GM19035 (cell line): Measurements from ENCODE around the gene TMEM14C.

Experiments
- ATAC-seq: cut with Tn5 transposase; IDR thresholded peaks from one replicate; pipeline ENCODE4 v1.9.1; 2021; ENCODE audit not compliant: unreplicated experiment

Gene TMEM14C

DNA sequence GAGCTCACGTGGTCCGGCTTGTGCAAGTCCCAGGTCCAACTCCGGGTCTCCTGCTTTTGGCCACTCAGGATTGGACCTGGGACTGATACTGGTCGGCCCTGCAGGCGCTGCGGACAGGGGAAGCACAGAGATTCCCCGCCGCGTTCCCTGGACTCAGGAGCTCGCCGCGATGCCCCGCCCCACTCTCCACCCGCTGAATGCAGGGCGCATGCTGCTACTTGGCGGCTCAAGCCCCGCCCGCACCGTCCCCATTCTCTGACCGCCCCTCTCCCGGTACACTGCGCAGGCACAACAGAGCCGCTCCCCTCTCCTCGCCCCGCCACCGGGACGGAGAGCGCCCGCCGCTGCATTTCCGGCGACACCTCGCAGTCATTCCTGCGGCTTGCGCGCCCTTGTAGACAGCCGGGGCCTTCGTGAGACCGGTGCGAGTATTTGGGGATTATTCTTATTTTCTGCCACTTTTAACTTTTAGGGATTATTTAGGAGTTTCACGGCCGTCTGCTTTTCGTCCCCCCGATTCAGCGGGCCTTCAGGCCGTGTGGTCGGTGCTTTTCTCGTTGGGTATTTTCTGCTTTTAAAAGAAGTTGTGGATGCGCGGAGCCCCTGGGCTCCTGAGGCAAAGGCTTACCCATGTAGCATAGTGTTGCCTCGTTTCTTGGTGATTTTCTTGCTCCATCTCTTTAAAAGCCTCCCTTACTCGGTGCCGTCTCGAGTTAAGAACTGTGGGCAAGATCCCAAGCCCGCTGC lies at the start of gene TMEM14C:
Gene TMEM14C (plus strand): TSS at position 251 of the 747 bp plus-strand sequence. CDS start 1,544 bp downstream, outside the sequence.
- ATAC-seq = peak; percentile 98

DNA sequence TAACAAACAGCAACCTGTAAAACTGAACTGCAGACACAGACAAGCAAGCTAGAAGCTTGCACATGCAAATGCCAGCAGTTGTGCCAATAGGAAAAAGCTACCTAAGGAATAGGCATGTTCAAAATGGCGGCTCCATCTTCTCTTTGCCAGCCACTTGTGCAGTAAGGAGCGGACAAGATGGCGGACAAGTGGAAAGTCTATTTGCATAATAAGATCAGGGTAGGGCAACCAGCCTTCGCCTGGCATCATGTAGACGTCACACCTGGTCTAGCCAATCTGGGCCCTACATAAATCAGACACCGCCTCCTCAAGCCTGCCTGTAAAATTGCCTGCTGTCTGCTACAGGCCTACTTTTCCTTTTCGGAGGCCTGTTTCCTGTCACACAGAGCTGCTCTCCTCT lies 46.5 kb upstream of the TMEM14C start:
- ATAC-seq = no peak

DNA sequence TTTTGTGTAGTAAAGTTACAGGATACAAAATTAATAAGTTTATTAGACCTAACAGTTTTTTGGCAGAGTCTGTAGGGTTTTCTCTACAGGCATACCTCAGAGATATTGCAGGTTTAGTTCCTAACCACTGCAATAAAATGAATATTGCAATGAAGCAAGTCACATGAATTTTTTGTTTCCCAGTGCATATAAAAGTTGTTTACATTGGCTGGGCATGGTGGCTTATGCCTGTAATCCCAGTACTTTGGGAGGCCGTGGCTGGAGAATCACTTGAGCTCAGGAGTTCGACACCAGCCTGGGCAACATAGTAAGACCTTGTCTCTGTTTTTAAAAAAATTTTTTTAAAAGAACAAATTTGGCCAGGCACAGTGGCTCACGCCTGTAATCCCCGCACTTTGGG lies 44.4 kb upstream of the TMEM14C start:
- ATAC-seq = no peak

DNA sequence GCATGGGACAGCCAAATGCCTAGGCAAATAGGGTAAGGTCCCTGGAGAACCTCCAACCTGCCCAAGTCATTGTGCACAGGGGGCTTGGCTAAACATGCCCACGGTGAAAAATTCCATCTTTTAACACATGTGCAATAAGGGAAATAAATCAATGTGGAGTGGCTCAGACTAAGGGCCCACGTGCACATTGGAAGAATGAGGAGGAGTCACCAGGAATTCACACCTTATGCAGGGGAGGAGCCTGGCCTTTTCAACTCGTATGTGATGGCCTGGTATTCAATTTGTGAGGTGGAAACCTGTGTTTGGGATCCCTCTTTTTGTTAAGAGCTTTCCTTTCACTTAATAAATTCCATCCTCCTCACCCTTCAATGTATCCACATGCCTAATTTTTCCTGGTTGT lies 41.1 kb upstream of the TMEM14C start:
- no peak for ATAC-seq

DNA sequence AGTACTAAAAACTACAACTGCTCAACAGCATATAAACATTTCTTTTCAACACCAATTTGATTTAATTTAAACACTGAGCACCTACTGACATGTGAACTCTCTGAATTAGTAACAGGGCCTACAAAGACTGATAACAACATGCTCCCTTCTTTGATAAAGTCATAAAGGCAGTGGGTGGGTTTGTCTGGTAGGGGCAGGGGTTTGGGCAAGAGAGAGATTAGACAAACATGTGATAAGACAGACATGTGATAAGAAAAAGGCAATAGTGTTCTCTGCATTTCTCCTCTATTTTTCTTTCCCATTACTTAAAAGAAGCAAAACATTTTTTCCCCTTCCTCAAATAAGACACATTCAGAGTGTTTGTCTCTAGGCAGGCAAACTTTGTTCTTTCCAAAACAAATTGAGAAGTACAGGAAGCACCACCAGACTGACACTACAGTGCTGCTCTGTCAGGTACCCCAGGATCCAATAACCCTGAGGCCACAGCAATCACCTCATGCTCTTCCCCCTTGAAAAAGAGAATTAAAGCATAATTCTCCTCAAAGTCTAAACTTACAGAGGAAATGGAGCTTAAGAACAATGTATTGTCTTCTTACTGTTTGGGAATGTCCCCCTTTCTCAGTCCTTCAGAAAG lies 40.4 kb upstream of the TMEM14C start:
- no peak for ATAC-seq

DNA sequence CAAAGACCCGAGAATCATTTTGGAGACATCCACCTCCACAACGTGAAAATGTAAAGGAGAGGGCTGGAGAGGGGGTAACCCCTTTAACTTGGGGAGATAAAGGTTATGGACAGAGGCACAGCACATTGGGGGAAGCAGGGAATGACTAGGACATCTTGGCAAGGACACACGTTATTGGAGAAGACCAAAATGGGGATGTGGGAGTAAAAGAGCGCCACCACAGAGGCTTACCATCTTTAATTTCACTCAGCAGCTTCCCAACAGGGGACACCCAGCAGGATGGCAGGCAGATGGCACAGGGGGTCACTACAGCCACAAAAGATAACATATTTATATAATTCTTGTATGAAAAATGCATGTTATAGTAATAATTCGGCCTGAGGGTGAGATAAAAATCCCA lies 38.3 kb upstream of the TMEM14C start:
- ATAC-seq = no peak

DNA sequence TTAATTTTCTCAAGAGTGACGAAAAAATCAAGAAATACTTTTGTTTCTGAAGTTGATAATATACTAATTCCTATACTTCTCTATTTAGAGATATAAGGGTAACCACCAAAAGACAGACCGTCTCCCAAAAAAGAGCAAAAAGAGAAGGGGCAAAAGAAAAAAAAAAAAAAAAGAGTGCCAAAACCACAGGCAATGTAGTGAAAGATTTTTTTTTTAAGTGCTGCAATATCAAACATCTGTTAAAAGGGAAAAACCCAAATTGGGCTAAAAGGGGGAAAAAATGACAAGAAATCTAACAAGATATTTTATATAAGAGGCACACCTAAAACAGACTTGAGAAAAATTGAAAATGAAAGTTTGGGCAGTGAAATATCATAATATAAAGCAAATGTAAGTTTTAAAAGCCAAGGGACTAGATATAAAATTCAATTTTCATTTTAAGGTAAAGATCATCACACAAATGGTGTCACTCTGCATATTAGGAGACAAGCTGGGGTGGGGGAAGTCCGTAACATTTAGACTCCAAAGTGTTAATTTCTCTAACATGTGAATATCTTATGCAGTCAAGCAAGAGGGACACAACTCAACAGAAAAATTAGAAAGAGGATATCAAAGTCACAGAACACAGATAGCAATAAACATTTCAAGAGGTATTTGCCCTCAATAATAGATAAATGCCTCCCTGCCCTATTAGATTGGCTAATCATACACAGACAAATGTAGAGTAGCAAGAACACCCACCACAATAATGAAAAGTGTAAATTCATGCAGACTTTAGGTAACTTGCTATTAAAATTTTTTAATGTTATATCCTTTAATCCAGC lies 37.6 kb upstream of the TMEM14C start:
- ATAC-seq = no peak

DNA sequence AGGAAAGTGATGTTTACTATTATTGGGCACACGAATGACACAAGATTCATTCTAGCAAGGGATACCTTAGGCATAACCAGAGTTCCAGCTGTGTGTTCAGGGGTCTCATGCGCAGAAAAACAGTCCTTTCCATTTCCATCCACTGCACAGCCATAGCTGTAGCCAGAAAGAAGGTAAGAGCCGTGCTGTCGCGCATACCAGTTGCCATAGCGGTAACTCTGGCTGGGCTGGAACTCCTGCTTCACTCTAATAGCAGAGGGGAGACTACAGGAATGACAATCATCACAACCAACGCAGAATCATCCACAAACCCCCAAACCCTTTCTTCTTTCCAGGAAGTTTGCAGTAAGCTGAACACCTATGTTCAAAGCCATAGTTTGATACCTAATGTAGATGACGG lies 36.0 kb upstream of the TMEM14C start:
- ATAC-seq = no peak

DNA sequence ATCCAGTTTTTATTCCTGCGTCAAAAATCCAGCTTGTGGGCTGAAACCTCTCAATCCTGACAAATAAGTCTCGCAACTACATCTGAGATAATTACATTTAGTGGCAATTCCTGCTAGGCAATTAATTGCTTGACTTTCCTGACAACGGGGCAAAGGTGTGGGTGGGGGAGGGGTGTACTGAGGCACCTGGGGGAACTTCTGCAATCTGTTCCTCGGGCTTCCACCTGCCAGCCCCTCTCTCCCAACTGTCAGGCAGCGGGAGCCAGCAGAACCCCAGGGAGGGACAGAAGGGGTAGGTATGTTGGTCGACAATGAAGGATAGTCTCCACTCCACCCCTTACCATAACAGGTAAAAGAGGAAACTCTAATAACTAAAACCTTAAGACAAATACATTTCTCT lies 35.3 kb upstream of the TMEM14C start:
- ATAC-seq = no peak

DNA sequence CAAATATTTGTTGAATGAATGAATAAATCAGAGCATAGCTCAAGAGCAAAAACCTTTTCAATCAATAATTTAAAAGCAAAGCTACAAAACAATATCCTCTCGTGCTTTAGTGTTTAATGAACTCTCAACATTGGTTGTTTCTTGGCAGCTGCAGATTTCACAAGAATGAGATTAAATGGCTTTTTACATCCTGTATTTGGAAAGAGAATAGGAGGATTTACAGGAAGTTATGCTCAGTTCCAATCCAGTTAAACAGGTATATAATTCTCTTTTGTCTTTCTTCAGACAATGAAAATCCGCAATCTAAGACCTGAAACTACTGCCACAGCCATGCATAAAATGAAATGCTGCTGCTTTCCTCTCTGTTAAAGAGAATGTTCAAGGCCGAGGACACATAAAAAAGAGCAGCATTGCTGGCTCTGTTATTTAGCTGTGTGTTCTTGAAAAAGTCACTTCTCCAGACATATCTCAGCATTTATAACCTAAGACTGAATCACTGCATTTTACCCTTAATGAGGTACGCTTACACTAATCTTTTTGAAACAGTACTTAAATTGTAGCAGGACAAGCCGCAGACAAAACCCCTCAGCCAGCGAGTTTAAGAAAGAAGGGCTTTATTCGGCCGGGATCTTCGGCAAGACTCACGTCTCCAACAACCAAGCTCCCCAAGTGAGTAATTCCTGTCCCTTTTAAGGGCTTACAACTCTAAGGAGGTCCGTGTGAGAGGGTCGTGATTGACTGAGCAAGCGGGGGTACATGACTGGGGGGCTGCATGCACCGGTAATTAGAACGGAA lies 32.0 kb upstream of the TMEM14C start:
- no peak for ATAC-seq

DNA sequence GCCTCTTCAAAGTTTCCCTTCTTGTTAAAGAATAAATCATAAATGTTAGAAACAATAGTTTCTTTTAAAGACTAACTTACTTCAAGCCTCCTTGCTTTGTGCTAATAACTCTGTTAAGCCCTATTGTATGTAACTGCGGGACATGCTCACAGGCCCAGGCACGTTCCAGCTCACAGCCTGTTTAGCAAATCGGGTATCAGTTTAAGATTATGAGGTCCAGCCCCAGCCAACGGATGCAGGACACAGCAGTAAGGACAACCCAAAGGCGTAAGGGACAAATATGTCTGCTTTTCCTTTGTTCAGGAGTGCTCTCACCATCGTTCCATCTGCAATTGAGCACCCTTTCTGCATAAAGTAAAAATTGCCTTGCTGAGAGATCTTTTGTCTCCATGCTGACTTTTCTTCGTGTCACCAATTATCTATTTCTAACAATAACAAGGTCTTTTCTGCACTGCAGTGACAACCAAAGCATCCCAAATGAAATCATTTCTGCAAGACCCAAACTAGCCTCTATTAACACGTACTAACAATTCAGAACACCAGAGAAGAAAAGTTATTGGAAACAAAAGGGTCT lies 29.8 kb upstream of the TMEM14C start:
- no peak for ATAC-seq

DNA sequence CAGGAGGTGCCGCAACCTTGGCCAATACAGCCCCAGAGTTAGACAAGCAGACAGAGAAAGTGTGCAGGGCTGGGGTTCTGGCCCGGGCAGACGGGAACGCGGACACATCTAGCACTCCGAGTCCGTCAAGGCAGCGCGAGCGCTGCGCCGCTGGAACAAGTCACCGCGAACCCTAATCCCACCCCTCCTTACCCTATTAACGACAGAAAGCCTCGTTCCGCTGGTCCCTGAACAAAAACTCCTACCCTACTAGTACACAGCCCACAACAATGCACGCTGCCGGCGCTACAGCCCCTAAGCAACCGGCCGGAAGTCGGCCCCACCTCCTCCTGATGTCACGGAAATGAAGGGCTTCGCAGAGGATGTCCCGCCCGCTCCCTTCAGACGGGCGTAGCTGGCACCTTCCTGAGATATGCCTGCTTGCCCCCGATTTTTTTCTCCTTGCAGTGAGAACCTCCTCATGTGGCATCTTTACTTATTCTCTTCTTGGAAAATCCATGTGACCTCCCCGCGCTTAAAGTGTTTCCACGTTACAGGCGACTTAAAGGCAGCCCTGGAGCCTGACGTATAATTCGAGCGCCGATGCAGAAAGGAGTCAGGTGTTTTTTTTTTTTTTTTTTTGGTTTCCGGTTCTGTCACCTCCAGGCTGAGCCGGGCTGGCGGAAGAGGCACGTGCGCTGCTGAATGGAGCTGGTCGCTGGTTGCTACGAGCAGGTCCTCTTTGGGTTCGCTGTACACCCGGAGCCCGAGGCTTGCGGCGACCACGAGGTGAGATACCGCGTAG lies 28.4 kb upstream of the TMEM14C start, which contains the start of the genes C6orf52 and PAK1IP1:
Gene C6orf52 (minus strand): TSS at position 315 of the 784 bp plus-strand sequence. CDS start 7,066 bp downstream, outside the sequence.
Gene PAK1IP1 (plus strand): TSS at position 671 of the 784 bp plus-strand sequence. CDS start 14 bp downstream, at position 685.
- peak; percentile 99 for ATAC-seq

DNA sequence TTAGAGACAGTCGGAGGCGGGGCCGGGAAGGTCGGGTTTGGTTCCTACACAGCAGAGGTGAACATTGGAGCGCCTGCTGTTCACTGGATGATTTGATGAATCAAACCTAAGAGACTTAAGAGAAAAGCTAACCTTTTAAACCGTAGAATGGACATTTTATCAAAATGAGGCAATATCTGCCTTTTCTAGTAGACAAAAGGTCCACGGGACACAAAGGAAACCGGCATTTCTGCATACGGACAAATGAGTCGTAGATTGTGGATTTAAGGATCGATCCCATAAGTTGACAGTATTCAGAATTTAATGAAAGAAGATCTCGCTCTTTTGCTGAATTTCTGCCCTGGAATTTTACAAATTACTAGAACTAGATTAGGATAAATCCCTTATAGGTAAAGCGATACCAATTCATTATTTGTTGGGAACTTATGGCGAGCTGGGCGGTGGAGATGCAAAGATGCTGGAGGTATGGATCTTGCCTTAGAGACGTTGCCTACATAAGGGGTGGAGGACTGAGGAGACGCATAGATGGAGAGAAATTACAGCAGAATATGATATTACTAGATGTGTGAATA lies 27.7 kb upstream of the TMEM14C start:
- ATAC-seq = no peak

DNA sequence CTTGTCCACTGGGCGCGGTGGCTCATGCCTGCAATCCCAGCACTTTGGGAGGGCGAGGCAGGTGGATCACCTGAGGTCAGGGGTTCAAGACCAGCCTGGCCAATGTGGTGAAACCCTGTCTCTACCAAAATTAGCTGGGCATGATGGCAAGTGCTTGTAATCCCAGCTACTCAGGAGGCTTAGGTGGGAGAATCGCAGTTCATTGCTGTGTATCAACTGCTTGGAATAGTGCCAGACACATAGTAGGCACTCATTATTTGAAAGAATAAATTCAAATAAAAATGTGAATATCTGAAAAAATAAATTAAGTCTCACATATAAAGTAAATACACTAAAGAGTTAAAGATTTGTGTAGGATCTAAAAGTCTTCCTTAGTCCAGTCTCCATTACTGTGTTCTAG lies 26.2 kb upstream of the TMEM14C start:
- no peak for ATAC-seq

DNA sequence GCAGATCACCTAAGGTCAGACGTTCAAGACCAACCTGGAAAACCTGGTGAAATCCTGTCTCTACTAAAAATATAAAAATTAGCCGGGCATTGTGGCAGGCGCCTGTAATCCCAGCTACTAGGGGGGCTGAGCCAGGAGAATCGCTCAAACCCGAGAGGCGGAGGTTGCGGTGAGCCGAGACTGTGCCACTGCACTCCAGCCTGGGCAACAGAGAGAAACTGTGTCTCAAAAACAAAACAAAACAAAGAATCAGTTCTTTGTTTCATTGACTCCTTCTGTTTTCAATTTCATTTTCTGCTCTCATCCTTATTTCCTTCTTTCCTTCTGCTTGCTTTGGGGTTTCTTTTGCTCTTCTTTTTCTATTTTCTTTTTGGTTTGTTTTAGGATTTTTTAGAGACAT lies 8.9 kb upstream of the TMEM14C start:
- ATAC-seq = no peak

DNA sequence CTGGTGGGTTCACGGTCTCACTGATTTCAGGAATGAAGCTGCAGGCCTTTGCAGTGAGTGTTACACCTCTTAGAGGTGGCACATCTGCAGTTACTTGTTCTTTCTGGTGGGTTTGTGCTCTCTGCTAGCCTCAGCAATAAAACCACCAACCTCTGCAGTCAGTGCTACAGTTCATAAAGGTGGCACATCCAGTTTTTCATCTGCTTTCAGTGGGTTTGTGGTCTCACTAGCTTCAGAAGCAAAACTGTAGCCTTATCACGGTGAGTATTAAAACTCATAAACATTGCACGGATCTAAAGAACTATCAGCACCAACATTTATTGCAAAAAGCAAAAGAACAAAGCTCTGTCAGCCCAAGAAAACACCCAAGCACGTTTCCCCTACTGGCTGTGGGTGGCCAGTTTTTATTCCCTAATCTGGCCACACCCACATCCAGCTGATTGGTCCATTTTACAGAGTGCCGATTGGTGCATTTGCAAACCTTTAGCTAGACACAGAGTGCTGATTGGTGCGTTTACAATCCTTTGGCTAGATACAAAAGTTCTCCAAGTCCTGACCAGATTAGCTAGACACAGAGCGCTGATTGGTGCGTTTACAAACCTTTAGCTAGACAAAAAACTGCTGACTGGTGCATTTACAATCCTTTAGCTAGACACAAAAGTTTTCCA lies 3.4 kb upstream of the TMEM14C start:
- ATAC-seq = no peak

DNA sequence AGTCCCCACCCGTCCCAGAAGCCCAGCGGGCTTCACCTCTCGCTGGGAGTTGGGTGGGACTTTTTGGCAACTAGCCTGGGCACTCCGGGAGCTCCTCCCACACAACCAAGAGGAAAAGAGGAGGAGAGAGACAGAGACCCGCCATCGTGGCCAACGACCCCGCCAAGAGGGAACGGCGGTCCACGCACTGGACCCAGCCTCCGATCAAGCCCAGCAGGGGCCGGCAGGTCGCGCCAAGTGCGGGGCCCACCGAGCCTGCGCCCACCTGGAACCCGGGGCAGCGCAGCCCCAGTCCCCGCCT lies 3.0 kb upstream of the TMEM14C start:
- no peak for ATAC-seq

DNA sequence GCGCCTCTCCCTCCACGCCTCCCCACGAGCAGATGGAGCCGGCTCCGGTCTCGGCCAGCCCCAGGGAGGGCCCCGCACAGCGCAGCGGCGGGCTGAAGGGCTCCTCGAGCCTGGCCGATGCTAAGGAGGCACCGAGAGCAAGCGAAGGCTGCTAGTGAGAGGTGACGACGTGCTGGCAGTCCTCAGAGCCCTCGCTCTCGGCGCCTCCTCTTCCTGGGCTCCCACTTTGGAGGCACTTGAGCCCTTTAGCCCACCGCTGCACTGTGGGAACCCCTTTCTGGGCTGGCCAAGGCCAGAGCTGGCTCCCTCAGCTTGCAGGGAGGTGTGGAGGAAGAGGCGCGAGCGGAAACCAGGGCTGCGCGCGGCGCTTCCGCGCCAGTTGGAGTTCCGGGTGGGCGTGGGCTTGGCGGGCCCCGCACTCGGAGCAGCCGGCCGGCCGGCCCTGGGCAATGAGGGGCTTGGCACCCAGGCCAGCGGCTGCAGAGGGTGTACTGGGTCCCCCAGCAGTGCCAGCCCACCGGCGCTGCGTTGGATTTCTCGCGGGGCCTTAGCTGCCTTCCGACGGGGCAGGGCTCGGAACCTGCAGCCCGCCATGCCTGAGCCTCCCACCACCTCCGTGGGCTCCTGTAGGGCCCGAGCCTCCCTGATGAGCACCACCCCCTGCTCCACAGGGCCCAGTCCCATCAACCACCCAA lies 2.5 kb upstream of the TMEM14C start:
- ATAC-seq = no peak
